GM12878 (cell line): ENCODE measurements around the gene FAM120AOS. TPM values are rescaled to one million over a fixed set of nuclear protein-coding genes. Genes with fewer than 3 reads are reported as not detected.

Experiments used
- ATAC-seq: fragments of 200-7000 bp; cut with Tn5 transposase; 3 replicates; pipeline ENCODE4 v1.9.1; 2020; ENCODE audit warnings: mild to moderate bottlenecking, moderate library complexity
- BruUV-seq: library from RNA; stranded (reverse); fragments of 400-500 nt; replicated peaks from 2 replicates; lab custom pipeline; 2021; lab: Mats Ljungman, UMichigan
- CTCF ChIA-PET: fragments of 300-600 bp; sonication (Branson Sonifier 250); formaldehyde crosslinking; extraction: SDS; loops from one replicate; lab custom pipeline; 2021; ENCODE audit warnings: inconsistent platforms; lab: Yijun Ruan, JAX
- POLR2A ChIA-PET: fragments of 350-600 bp; formaldehyde crosslinking; extraction: SDS; loops from one replicate; lab custom pipeline; 2021; ENCODE audit warnings: inconsistent platforms; lab: Charles Lee
- RAD21 ChIA-PET: fragments of 300-600 bp; sonication (Branson Sonifier 250); formaldehyde crosslinking; loops from one replicate; lab custom pipeline; 2023; ENCODE audit warnings: antibody characterized with exemption; ENCODE audit not compliant: unreplicated experiment; lab: Charles Lee
- SMC1A ChIA-PET: fragments of 300-600 bp; sonication (Branson Sonifier 250); formaldehyde crosslinking; loops from one replicate; lab custom pipeline; 2023; ENCODE audit not compliant: unreplicated experiment, uncharacterized antibody; lab: Charles Lee
- DNase-seq: peaks from one replicate; pipeline ENCODE4 v3.0.0-alpha.2; 2011; ENCODE audit warnings: low read depth, low spot score
- FAIRE-seq: peaks from 3 replicates; lab custom pipeline; 2011; peaks lifted over from hg19 to GRCh38; lab: Jason Lieb, UNC
- H2AFZ ChIP-seq: 2 replicates; pipeline ENCODE4 v1.6.0; 2011; ENCODE audit warnings: low read depth, low read length, control low read depth; ENCODE audit not compliant: control insufficient read depth
- H3K27ac ChIP-seq: 2 replicates; pipeline ENCODE4 v1.5.1; 2011; ENCODE audit warnings: control low read depth; ENCODE audit not compliant: control insufficient read depth, insufficient read depth
- H3K27me3 ChIP-seq, 2 experiments: replicated peaks in 1 of 2; 2 replicates each; pipeline versions ENCODE4 v1.6.0 to v1.6.1; 2011; ENCODE audit warnings: low read length in 1 of 2; ENCODE audit not compliant: control insufficient read depth in 2 of 2, insufficient read depth in 2 of 2
- H3K36me3 ChIP-seq, 2 experiments: 2 replicates each; pipeline ENCODE4 v1.5.1; 2011; ENCODE audit warnings: low read length in 1 of 2; ENCODE audit not compliant: control insufficient read depth in 2 of 2, insufficient read depth in 2 of 2
- H3K4me1 ChIP-seq: 2 replicates; pipeline ENCODE4 v1.6.1; 2011; ENCODE audit warnings: mild to moderate bottlenecking, low read length, moderate library complexity, mixed read lengths; ENCODE audit not compliant: control insufficient read depth, insufficient read depth
- H3K4me2 ChIP-seq: 2 replicates; pipeline ENCODE4 v1.6.0; 2011; ENCODE audit warnings: control low read depth; ENCODE audit not compliant: control insufficient read depth, insufficient read depth
- H3K4me3 ChIP-seq: fragments of 200-600 bp; sonication (generic); 2 replicates; pipeline ENCODE4 v1.5.1; 2016
- H3K79me2 ChIP-seq: 2 replicates; pipeline ENCODE4 v1.6.0; 2011; ENCODE audit warnings: low read length; ENCODE audit not compliant: control insufficient read depth, insufficient read depth
- H3K9ac ChIP-seq: 2 replicates; pipeline ENCODE4 v1.8.0; 2011; ENCODE audit warnings: low read length, control low read depth, mixed read lengths; ENCODE audit not compliant: control insufficient read depth, insufficient read depth
- H3K9me3 ChIP-seq: replicated peaks from 3 replicates; pipeline ENCODE4 v1.5.1; 2011; ENCODE audit warnings: mild to moderate bottlenecking, low read length; ENCODE audit not compliant: control insufficient read depth, insufficient read depth
- H4K20me1 ChIP-seq: 2 replicates; pipeline ENCODE4 v1.6.0; 2011; ENCODE audit not compliant: control insufficient read depth, insufficient read depth
- BRCA1 ChIP-seq: IDR thresholded peaks from 2 replicates; pipeline ENCODE4 v1.6.1; 2011; ENCODE audit warnings: low read depth, low read length, improper control_type of control experiment
- CHD1 ChIP-seq: IDR thresholded peaks from 2 replicates; pipeline ENCODE4 v1.6.1; 2012; ENCODE audit warnings: low read depth, low read length, improper control_type of control experiment
- CHD4 ChIP-seq: fragments of 200-600 bp; sonication (generic); IDR thresholded peaks from 2 replicates; pipeline ENCODE4 v1.6.1; 2016; ENCODE audit warnings: mild to moderate bottlenecking
- CREM ChIP-seq: IDR thresholded peaks from 2 replicates; pipeline ENCODE4 v1.6.1; 2014; ENCODE audit warnings: antibody characterized with exemption, low read depth
- E4F1 ChIP-seq: fragments of 450-650 bp; IDR thresholded peaks from 2 replicates; pipeline ENCODE4 v1.6.1; 2018; ENCODE audit warnings: borderline replicate concordance, mild to moderate bottlenecking; ENCODE audit not compliant: partially characterized antibody
- IKZF1 ChIP-seq: fragments of 450-650 bp; conservative IDR thresholded peaks from 2 replicates; pipeline ENCODE4 v1.6.1; 2017; ENCODE audit warnings: antibody characterized with exemption, mild to moderate bottlenecking
- KLF5 ChIP-seq: fragments of 450-650 bp; IDR thresholded peaks from 2 replicates; pipeline ENCODE4 v1.6.1; 2014; ENCODE audit warnings: mild to moderate bottlenecking; ENCODE audit not compliant: partially characterized antibody
- MEF2A ChIP-seq: IDR thresholded peaks from 2 replicates; pipeline ENCODE4 v1.6.1; 2011; ENCODE audit warnings: low read depth, mild to moderate bottlenecking, low read length, moderate library complexity; ENCODE audit not compliant: insufficient read depth
- MTA3 ChIP-seq: IDR thresholded peaks from 2 replicates; pipeline ENCODE4 v1.6.1; 2012; ENCODE audit warnings: low read length, inconsistent platforms, borderline replicate concordance
- NBN ChIP-seq: fragments of 450-650 bp; IDR thresholded peaks from 2 replicates; pipeline ENCODE4 v1.6.1; 2016
- NR2F1 ChIP-seq: fragments of 450-650 bp; conservative IDR thresholded peaks from 2 replicates; pipeline ENCODE4 v1.6.1; 2017; ENCODE audit warnings: mild to moderate bottlenecking
- SIX5 ChIP-seq: IDR thresholded peaks from 2 replicates; pipeline ENCODE4 v1.6.1; 2011; ENCODE audit warnings: mild to moderate bottlenecking, low read depth, low read length, moderate library complexity; ENCODE audit not compliant: severe bottlenecking
- STAT1 ChIP-seq: fragments of 450-650 bp; conservative IDR thresholded peaks from 2 replicates; pipeline ENCODE4 v1.6.1; 2014; ENCODE audit warnings: antibody characterized with exemption, mild to moderate bottlenecking
- ZNF207 ChIP-seq: fragments of 450-650 bp; IDR thresholded peaks from 2 replicates; pipeline ENCODE4 v1.6.1; 2014; ENCODE audit warnings: antibody characterized with exemption, mild to moderate bottlenecking, borderline replicate concordance
- ZSCAN29 ChIP-seq: fragments of 450-650 bp; IDR thresholded peaks from 2 replicates; pipeline ENCODE4 v1.6.1; 2017; ENCODE audit warnings: mild to moderate bottlenecking, moderate library complexity
- ZZZ3 ChIP-seq: IDR thresholded peaks from 2 replicates; pipeline ENCODE4 v1.6.1; 2011; ENCODE audit warnings: low read depth; ENCODE audit not compliant: control insufficient read depth, insufficient read length
- WGBS: methylation state at CpG from one replicate; pipeline ENCODE4 v1.1.6; 2016; ENCODE audit warnings: low lambda C conversion rate; ENCODE audit not compliant: insufficient replicate concordance, insufficient coverage; ENCODE audit errors: missing lambda C conversion rate; 5-methylcytosine and 5-hydroxymethylcytosine counted together
- in situ Hi-C: fragments of 300-500 bp; cut with MboI; formaldehyde crosslinking; loops from 9 replicates; pipeline ENCODE4 v1.14.3; 2018; ENCODE audit warnings: mixed read lengths
- intact Hi-C: fragments of 100-400 bp; cut with micrococcal nuclease; formaldehyde crosslinking; loops from one replicate; pipeline ENCODE4 v1.14.2; 2022; ENCODE audit not compliant: unreplicated experiment
- polyA plus RNA-seq, 11 experiments: library from polyadenylated mRNA; depleted of rRNA in 4 of 11; unstranded in 6 of 11; stranded (reverse) in 5 of 11; fragments of >200 nt; fragmentation: Nextera tagmentation in 4 of 11; fragmentation: Illumina TruSeq in 1 of 11; extraction: Ambion mirVana in 4 of 11; extraction: Trizol in 1 of 11; gene quantifications; 1 replicate in 1 of 11; 2 replicates in 10 of 11; pipeline versions ENCODE4 v1.2.1 to v1.2.3, GENCODE V29; 2011 to 2016; ENCODE audit warnings: inconsistent platforms in 2 of 11, missing spikeins in 2 of 11, low read depth in 1 of 11
- total RNA-seq, 4 experiments: library from RNA; depleted of rRNA in 3 of 4; stranded (reverse); fragments of >200 nt in 3 of 4; fragmentation: Illumina TruSeq in 1 of 4; extraction: Trizol in 1 of 4; gene quantifications; 2 replicates each; pipeline versions ENCODE4 v1.2.1 to v1.2.3, GENCODE V29; 2013 to 2021

Gene FAM120AOS
- total and polyA plus RNA-seq, 10 of the 15 experiments (the other 5 are each of a cell fraction or from before 2014, with no cell fraction given): 15.9 to 55.1 (median 34.6) TPM

- ATAC-seq (peak; percentile 12; the same call in 1 of the 3 replicates), DNase-seq (no peak), FAIRE-seq (no peak)
- H4K20me1 ChIP-seq: no peaks in the 10 kb centered on the region
- H3K9ac ChIP-seq: no peak overlapping the region
- POLR2A ChIA-PET: no interaction called here
- intact Hi-C loops: no loop called here
- in situ Hi-C loops: no loop called here
- H3K27me3 ChIP-seq: no peaks in the 10 kb centered on the region
- RAD21 ChIA-PET: no interaction called here
- SMC1A ChIA-PET: interaction anchor here (0.8 kb wide), 1 partner anchor 8 kb away, joined by 3 read pairs; no protein-coding TSS in a partner anchor
- no TSS peak for BruUV-seq
- no peak overlapping the region for H3K4me3 ChIP-seq
- no peaks in the 10 kb centered on the region; the same call in 2 of the 3 replicates for H3K9me3 ChIP-seq
- TF ChIP-seq MEF2A (no peak), IKZF1 (no peak), ZZZ3 (no peak), NBN (no peak), CHD1 (no peak), NR2F1 (no peak), MTA3 (no peak), CREM (no peak), KLF5 (no peak), E4F1 (no peak), BRCA1 (no peak), SIX5 (no peak), ZNF207 (no peak), STAT1 (no peak), CHD4 (no peak), ZSCAN29 (no peak)
- no peak overlapping the region for H3K27ac ChIP-seq
- H3K79me2 ChIP-seq: peaks cover 99% of the 10 kb centered on the region
- peaks cover 15% of the 10 kb centered on the region for H3K4me1 ChIP-seq
- CTCF ChIA-PET: interaction anchor here (1.0 kb wide), 1 partner anchor 11 kb away, joined by 3 read pairs; no protein-coding TSS in a partner anchor
- H3K4me2 ChIP-seq: no peak overlapping the region
- no peak overlapping the region for H2AFZ ChIP-seq
- peaks cover 0 to 11% of the 10 kb centered on the region in 2 experiments; a peak in 1 of 4 replicates for H3K36me3 ChIP-seq
- WGBS: 94% methylated on average over 3 of the region's 3 CpGs
Measured at GRCh38 chr9:93460689-93461413, 7.5 kb upstream of the FAM120AOS start.
